HEK293T (cell line): ENCODE data around the gene SRPX2.

Source experiments
- CTCF ChIA-PET: fragments of 350-600 bp; formaldehyde crosslinking; extraction: SDS; loops from one replicate; lab custom pipeline; 2021; ENCODE audit warnings: antibody characterized with exemption, inconsistent platforms; lab: Yijun Ruan, JAX
- POLR2A ChIA-PET: fragments of 350-600 bp; formaldehyde crosslinking; extraction: SDS; loops from one replicate; lab custom pipeline; 2020; ENCODE audit warnings: antibody characterized with exemption, inconsistent platforms; lab: Yijun Ruan, JAX
- DNase-seq: peaks from one replicate; pipeline ENCODE4 v3.0.0; 2012; ENCODE audit warnings: mixed read lengths; ENCODE audit errors: extremely low spot score
- ARNT ChIP-seq: fragments of 450-650 bp; IDR thresholded peaks from 2 replicates; pipeline ENCODE4 v1.6.1; 2017; ENCODE audit warnings: mild to moderate bottlenecking
- BHLHE40 ChIP-seq: fragments of 450-650 bp; IDR thresholded peaks from 2 replicates; pipeline ENCODE4 v1.6.1; 2016; ENCODE audit warnings: mild to moderate bottlenecking, moderate library complexity, borderline replicate concordance
- CTBP1 ChIP-seq: fragments of 450-650 bp; IDR thresholded peaks from 2 replicates; pipeline ENCODE4 v1.6.1; 2016; ENCODE audit warnings: borderline replicate concordance
- ELF4 ChIP-seq: fragments of 450-650 bp; IDR thresholded peaks from 2 replicates; pipeline ENCODE4 v1.6.1; 2017; ENCODE audit warnings: antibody characterized with exemption
- FOXA1 ChIP-seq: fragments of 450-650 bp; IDR thresholded peaks from 2 replicates; pipeline ENCODE4 v1.6.1; 2016; ENCODE audit warnings: mild to moderate bottlenecking
- FOXK2 ChIP-seq: fragments of 450-650 bp; IDR thresholded peaks from 2 replicates; pipeline ENCODE4 v1.6.1; 2016; ENCODE audit warnings: mild to moderate bottlenecking
- FOXM1 ChIP-seq: fragments of 450-650 bp; IDR thresholded peaks from 2 replicates; pipeline ENCODE4 v1.6.1; 2017; ENCODE audit warnings: mild to moderate bottlenecking, borderline replicate concordance
- HDGF ChIP-seq: fragments of 450-650 bp; IDR thresholded peaks from 2 replicates; pipeline ENCODE4 v1.6.1; 2017; ENCODE audit warnings: antibody characterized with exemption, borderline replicate concordance
- L3MBTL2 ChIP-seq: fragments of 450-650 bp; conservative IDR thresholded peaks from 2 replicates; pipeline ENCODE4 v1.6.1; 2016; ENCODE audit warnings: mild to moderate bottlenecking
- LEF1 ChIP-seq: fragments of 450-650 bp; IDR thresholded peaks from 2 replicates; pipeline ENCODE4 v1.6.1; 2017; ENCODE audit warnings: mild to moderate bottlenecking, borderline replicate concordance
- NFRKB ChIP-seq: fragments of 450-650 bp; IDR thresholded peaks from 2 replicates; pipeline ENCODE4 v1.6.1; 2016; ENCODE audit warnings: mild to moderate bottlenecking, moderate library complexity
- PKNOX1 ChIP-seq: fragments of 450-650 bp; IDR thresholded peaks from 2 replicates; pipeline ENCODE4 v1.6.1; 2016
- SP1 ChIP-seq: fragments of 450-650 bp; IDR thresholded peaks from 2 replicates; pipeline ENCODE4 v1.6.1; 2017
- SUZ12 ChIP-seq: fragments of 450-650 bp; IDR thresholded peaks from 2 replicates; pipeline ENCODE4 v1.6.1; 2016; ENCODE audit warnings: mild to moderate bottlenecking
- TARDBP ChIP-seq: fragments of 450-650 bp; IDR thresholded peaks from 2 replicates; pipeline ENCODE4 v1.6.1; 2016
- ZNF384 ChIP-seq: fragments of 450-650 bp; IDR thresholded peaks from 2 replicates; pipeline ENCODE4 v1.6.1; 2016

The SRPX2 gene

DNA sequence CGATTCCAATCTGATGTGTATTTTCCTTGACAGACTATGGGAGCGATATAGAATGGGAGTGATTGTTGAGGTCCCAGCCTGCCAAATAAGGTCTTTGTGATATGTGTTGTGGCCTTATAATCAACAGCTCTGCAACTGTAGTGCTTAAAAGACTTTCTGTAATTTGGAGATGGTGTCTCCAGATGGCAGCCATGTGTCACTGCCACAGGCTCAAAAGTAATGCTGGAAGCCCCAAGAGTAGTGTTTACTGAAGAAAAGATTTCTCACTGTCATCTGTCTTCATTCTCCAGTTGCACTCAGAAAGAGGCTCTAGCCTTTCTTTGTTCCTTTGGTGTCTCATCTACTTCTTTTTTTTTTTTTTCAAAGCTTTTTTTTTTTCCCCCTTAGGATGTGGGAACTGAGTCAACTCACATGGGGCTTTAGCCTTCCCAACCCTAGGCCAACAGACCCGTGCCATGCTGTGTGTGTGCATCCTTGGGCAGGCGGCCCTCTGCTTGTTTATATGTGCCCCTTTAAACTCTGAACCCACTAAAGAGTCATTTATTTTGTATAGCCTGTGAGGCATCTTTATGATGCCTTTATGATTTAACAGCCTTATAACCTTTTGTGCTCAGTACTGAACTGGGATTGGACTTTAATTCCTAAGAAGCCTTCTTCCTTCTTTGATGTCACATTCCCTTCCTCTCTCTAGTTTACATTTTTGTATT, 15.6 kb downstream of the SRPX2 start:
- POLR2A ChIA-PET, result no interaction called here
- TF ChIP-seq CTBP1 (no peak), SP1 (no peak), FOXM1 (no peak), L3MBTL2 (no peak), ELF4 (no peak), LEF1 (no peak), NFRKB (no peak), PKNOX1 (no peak), ARNT (no peak), TARDBP (no peak), ZNF384 (no peak), SUZ12 (no peak), FOXK2 (no peak), HDGF (no peak), FOXA1 (no peak), BHLHE40 (no peak)
- no peak for DNase-seq
- CTCF ChIA-PET, result no interaction called here

DNA sequence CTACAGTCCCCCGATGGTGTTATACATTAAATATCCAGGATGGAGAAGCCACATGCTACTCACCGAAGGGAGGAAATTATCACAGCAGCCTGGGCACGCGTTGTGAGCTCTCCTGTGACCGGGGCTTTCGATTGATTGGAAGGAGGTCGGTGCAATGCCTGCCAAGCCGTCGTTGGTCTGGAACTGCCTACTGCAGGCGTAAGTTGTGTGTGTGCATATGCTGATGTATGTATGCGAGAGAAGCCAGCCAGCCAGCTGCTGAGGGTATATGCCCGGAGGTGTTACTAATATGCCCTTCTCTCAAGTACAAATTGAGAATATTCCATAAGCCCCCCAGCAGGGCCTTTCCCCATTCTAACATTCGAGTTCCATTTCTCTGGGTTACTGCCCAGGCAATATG, 18.2 kb downstream of the SRPX2 start:
- ChIA-PET CTCF (interaction anchor here (1.0 to 2.2 kb wide), 4 partner anchors 9 to 106 kb away, joined by 3 to 11 read pairs (median 4); no protein-coding TSS in a partner anchor), POLR2A (no interaction called here)
- TF ChIP-seq L3MBTL2, result no peak
- no peak for TF ChIP-seq NFRKB
- no peak for TF ChIP-seq BHLHE40
- TF ChIP-seq FOXK2, result no peak
- no peak for TF ChIP-seq SUZ12
- no peak for TF ChIP-seq HDGF
- TF ChIP-seq FOXM1, result no peak
- TF ChIP-seq ELF4, result no peak
- no peak for TF ChIP-seq ARNT
- no peak for TF ChIP-seq SP1
- no peak for DNase-seq

GRCh38 chrX:100662796-100663195, 18.8 kb downstream of the SRPX2 start:
- POLR2A ChIA-PET, result no interaction called here
- TF ChIP-seq FOXM1 (no peak), LEF1 (no peak), HDGF (no peak), CTBP1 (no peak), ZNF384 (no peak), L3MBTL2 (no peak), BHLHE40 (no peak), FOXA1 (no peak), SP1 (no peak), ARNT (no peak), PKNOX1 (no peak), SUZ12 (no peak), NFRKB (no peak), FOXK2 (no peak), TARDBP (no peak), ELF4 (no peak)
- CTCF ChIA-PET, result interaction anchor here (0.5 to 2.2 kb wide), 5 partner anchors 9 to 782 kb away, joined by 3 to 11 read pairs (median 3); no protein-coding TSS in a partner anchor
- no peak for DNase-seq

- CTCF ChIA-PET, result interaction anchor here (0.5 to 2.2 kb wide), 2 partner anchors 8 to 781 kb away, joined by 3 to 11 read pairs; no protein-coding TSS in a partner anchor
- no peak for DNase-seq
- POLR2A ChIA-PET, result no interaction called here
- TF ChIP-seq FOXA1 (no peak), NFRKB (no peak), ELF4 (no peak), ARNT (no peak), SP1 (no peak), CTBP1 (no peak)
Observed at GRCh38 chrX:100663642-100664041, 19.6 kb downstream of the SRPX2 start.

DNA sequence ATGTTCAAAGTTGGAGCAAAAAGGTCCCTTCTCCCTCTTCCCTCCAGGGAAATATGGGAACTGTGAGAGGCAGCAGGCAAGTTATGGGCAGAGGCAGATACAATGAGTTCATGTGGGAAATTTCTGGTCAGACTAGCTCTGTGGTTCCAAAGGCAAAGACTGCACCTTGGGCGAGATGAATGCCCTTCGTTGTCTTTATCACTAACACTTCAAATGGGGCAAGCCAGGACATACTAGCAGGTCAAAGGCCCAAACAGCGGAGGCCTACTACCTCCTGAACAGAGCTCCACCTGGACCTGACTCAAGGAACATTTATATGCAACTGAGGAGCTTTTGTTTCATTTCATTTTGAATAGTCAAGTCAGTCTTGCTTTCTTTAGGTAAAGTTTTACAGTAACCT, 29.0 kb downstream of the SRPX2 start:
- DNase-seq, result no peak
- POLR2A ChIA-PET, result no interaction called here
- no peak for TF ChIP-seq NFRKB
- TF ChIP-seq ELF4, result no peak
- TF ChIP-seq FOXA1, result no peak
- TF ChIP-seq SP1, result no peak
- no peak for TF ChIP-seq FOXM1
- no peak for TF ChIP-seq LEF1
- TF ChIP-seq CTBP1, result no peak
- no peak for TF ChIP-seq ZNF384
- TF ChIP-seq SUZ12, result no peak
- no peak for TF ChIP-seq ARNT
- TF ChIP-seq PKNOX1, result no peak
- CTCF ChIA-PET, result interaction anchor here (0.6 to 4.2 kb wide), 5 partner anchors 10 to 96 kb away, joined by 3 to 46 read pairs (median 11); no protein-coding TSS in a partner anchor

GRCh38 chrX:100673397-100673953, 29.5 kb downstream of the SRPX2 start:
- ChIA-PET CTCF (interaction anchor here (0.6 to 4.2 kb wide), 3 partner anchors 19 to 96 kb away, joined by 3 to 46 read pairs (median 3); partner anchors contain the start of gene SYTL4), POLR2A (no interaction called here)
- TF ChIP-seq LEF1, result no peak
- no peak for TF ChIP-seq FOXK2
- no peak for TF ChIP-seq SUZ12
- no peak for TF ChIP-seq BHLHE40
- TF ChIP-seq TARDBP, result no peak
- no peak for TF ChIP-seq FOXM1
- no peak for TF ChIP-seq ELF4
- no peak; the same call in 1 of the 2 replicates for TF ChIP-seq L3MBTL2
- no peak for TF ChIP-seq HDGF
- no peak for TF ChIP-seq CTBP1
- no peak for TF ChIP-seq ZNF384
- TF ChIP-seq SP1, result no peak
- no peak for TF ChIP-seq ARNT
- no peak for TF ChIP-seq PKNOX1
- no peak for DNase-seq
